DND-41 (cell line): Measurements from ENCODE around the gene CASR.

Experiments used
- ATAC-seq: fragments of 200-7000 bp; cut with Tn5 transposase; 3 replicates; pipeline ENCODE4 v1.9.1; 2021; ENCODE audit warnings: low read depth; ENCODE audit not compliant: insufficient read depth
- DNase-seq: peaks from one replicate; pipeline ENCODE4 v3.0.0-alpha.2; 2020
- H2AFZ ChIP-seq: 2 replicates; pipeline ENCODE4 v1.6.0; 2012; ENCODE audit warnings: low read depth, low read length
- H3K27ac ChIP-seq: 2 replicates; pipeline ENCODE4 v1.5.1; 2012; ENCODE audit warnings: low read length, inconsistent platforms
- H3K27me3 ChIP-seq: fragments of 200-600 bp; sonication (generic); 2 replicates; pipeline ENCODE4 v1.6.0; 2012; ENCODE audit warnings: low read length, mild to moderate bottlenecking, inconsistent platforms; ENCODE audit not compliant: insufficient read depth, poor library complexity
- H3K36me3 ChIP-seq: 2 replicates; pipeline ENCODE4 v1.5.1; 2012; ENCODE audit warnings: low read length, inconsistent platforms; ENCODE audit not compliant: insufficient read depth
- H3K4me1 ChIP-seq: 2 replicates; pipeline ENCODE4 v1.5.1; 2012; ENCODE audit warnings: mild to moderate bottlenecking, low read length; ENCODE audit not compliant: insufficient read depth
- H3K4me2 ChIP-seq: 2 replicates; pipeline ENCODE4 v1.6.0; 2012; ENCODE audit warnings: mild to moderate bottlenecking, moderate library complexity, low read length, inconsistent platforms; ENCODE audit not compliant: insufficient read depth
- H3K4me3 ChIP-seq, 2 experiments: fragments of 200-600 bp in 1 of 2; shearing (Covaris generic) in 1 of 2; 2 replicates each; pipeline ENCODE4 v1.5.1; 2012 to 2016; ENCODE audit warnings: inconsistent platforms in 2 of 2, low read length in 2 of 2, mild to moderate bottlenecking in 2 of 2, low read depth in 1 of 2, moderate library complexity in 1 of 2
- H3K79me2 ChIP-seq: 2 replicates; pipeline ENCODE4 v1.6.0; 2012; ENCODE audit warnings: low read length, inconsistent platforms; ENCODE audit not compliant: insufficient read depth
- H3K9ac ChIP-seq: 2 replicates; pipeline ENCODE4 v1.6.0; 2012; ENCODE audit warnings: low read depth, mild to moderate bottlenecking, inconsistent platforms, low read length, moderate library complexity
- H3K9me3 ChIP-seq: 2 replicates; pipeline ENCODE4 v1.5.1; 2012; ENCODE audit warnings: low read length, moderate library complexity, mild to moderate bottlenecking, inconsistent platforms; ENCODE audit not compliant: insufficient read depth, severe bottlenecking
- H4K20me1 ChIP-seq: 2 replicates; pipeline ENCODE4 v1.6.0; 2012; ENCODE audit warnings: low read length; ENCODE audit not compliant: insufficient read depth
- EZH2 ChIP-seq: IDR thresholded peaks from 3 replicates; pipeline ENCODE4 v1.6.1; 2012; ENCODE audit warnings: borderline replicate concordance, low read depth, mild to moderate bottlenecking, moderate library complexity, low read length, inconsistent platforms; ENCODE audit not compliant: severe bottlenecking
- TF ChIP-seq, protein P1 (sequence below): IDR thresholded peaks from 2 replicates; pipeline ENCODE4 v1.5.1; 2012; ENCODE audit warnings: borderline replicate concordance, low read length, moderate library complexity, mild to moderate bottlenecking; ENCODE audit not compliant: poor library complexity, severe bottlenecking; ENCODE audit errors: extremely low read depth

Gene CASR

DNA sequence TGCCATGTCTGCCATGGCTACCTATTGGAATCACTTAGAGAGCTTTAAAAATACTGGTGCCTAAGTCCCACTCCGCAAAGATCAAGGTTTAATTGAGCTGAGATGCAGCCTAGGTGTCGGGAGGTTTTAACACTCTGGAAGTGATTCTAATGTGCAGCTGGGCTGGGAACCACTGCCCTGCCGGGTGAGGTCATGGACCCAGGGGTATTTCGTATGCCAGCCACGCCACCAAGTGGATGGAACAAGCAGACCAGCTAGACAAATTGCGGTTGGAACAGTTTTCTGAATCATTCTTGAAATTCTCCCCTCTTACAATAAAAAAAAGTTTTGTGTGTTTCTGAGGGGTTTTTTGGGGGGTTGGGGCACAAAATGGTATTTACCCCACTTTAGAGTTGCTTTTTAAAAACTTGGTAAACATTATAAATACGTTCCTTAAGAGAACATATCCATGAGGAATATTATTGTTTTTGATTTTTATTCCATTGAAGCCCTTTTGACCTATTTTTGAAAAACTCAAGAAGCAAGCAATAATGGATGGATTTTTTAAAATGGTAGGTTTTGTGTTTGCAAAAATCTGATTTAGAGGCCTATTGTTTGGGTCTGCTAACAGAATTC, 75.4 kb downstream of the CASR start:
- no peaks in the 10 kb centered on the region for H3K9me3 ChIP-seq

DNA sequence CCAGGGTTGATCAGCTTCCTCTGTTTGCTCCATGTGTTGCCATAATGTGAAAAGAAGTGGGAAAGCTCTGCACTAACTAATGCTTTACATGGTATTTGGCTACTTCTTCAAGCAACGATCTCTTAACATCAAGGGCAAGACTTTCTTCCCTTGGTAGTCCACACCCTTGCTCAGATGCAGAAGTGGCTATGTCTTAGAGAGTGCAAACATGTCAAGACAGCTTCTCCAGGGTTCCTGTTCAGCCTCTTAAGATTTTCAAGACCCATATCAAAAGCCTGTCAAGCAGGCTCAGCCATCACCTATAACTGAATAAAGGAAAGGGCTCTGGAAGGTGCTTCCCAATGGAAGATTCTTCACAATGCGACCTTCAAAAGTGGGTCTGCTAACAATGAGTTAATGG, 76.7 kb downstream of the CASR start:
- TF ChIP-seq EZH2, result no peak
- TF ChIP-seq, protein P1, sequence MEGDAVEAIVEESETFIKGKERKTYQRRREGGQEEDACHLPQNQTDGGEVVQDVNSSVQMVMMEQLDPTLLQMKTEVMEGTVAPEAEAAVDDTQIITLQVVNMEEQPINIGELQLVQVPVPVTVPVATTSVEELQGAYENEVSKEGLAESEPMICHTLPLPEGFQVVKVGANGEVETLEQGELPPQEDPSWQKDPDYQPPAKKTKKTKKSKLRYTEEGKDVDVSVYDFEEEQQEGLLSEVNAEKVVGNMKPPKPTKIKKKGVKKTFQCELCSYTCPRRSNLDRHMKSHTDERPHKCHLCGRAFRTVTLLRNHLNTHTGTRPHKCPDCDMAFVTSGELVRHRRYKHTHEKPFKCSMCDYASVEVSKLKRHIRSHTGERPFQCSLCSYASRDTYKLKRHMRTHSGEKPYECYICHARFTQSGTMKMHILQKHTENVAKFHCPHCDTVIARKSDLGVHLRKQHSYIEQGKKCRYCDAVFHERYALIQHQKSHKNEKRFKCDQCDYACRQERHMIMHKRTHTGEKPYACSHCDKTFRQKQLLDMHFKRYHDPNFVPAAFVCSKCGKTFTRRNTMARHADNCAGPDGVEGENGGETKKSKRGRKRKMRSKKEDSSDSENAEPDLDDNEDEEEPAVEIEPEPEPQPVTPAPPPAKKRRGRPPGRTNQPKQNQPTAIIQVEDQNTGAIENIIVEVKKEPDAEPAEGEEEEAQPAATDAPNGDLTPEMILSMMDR, result no peak

More for the DNA sequence above, 75.4 kb downstream of the CASR start:
- H4K20me1 ChIP-seq, result no peaks in the 10 kb centered on the region
- peaks cover 48% of the 10 kb centered on the region for H3K27me3 ChIP-seq
- DNase-seq (peak; percentile 31), ATAC-seq (peak; percentile 72)
- H2AFZ ChIP-seq, result no peak overlapping the region
- no peaks in the 10 kb centered on the region for H3K79me2 ChIP-seq
- no peak overlapping the region for H3K27ac ChIP-seq
- H3K4me3 ChIP-seq, result no peak overlapping the region
- no peaks in the 10 kb centered on the region for H3K4me1 ChIP-seq
- no peak overlapping the region for H3K4me2 ChIP-seq
- no peaks in the 10 kb centered on the region for H3K36me3 ChIP-seq
- TF ChIP-seq, protein P1, result peak; percentile 62
- peak; percentile 41 for TF ChIP-seq EZH2
- H3K9ac ChIP-seq, result no peak overlapping the region

DNA sequence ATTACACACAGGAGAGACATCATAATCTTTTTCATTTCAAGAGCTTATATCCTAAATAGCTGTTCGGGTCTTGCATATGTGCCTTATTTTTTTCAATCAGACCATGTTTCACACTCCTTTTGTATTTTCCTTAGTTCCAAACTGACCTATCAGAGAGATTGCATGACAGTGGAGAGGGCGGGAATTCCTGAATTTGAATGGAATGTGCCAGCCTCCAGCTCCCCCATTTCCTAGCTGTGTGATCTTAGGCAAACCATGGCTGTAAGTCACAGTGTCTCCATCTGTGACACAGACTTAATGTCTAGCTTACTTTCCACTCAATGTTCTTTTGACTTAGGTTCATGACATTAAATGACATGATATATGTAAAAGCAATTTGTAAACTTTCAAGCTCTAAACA, 79.6 kb downstream of the CASR start:
- H3K27me3 ChIP-seq, result peaks cover 60% of the 10 kb centered on the region
- no peaks in the 10 kb centered on the region for H3K9me3 ChIP-seq
- H2AFZ ChIP-seq, result no peak overlapping the region
- no peak for ATAC-seq
- no peaks in the 10 kb centered on the region for H4K20me1 ChIP-seq
- no peak for DNase-seq
- H3K9ac ChIP-seq, result no peak overlapping the region
- H3K36me3 ChIP-seq, result no peaks in the 10 kb centered on the region
- no peak overlapping the region for H3K27ac ChIP-seq
- no peak for TF ChIP-seq EZH2
- TF ChIP-seq, protein P1, result no peak
- no peak overlapping the region for H3K4me3 ChIP-seq
- no peaks in the 10 kb centered on the region for H3K4me1 ChIP-seq
- no peaks in the 10 kb centered on the region for H3K79me2 ChIP-seq
- no peak overlapping the region for H3K4me2 ChIP-seq

More for the DNA sequence above, 76.7 kb downstream of the CASR start:
- DNase-seq (no peak), ATAC-seq (no peak)
- Histone ChIP-seq H3K4me3 (no peak overlapping the region), H2AFZ (no peak overlapping the region), H3K27ac (no peak overlapping the region), H3K9me3 (no peaks in the 10 kb centered on the region), H3K79me2 (no peaks in the 10 kb centered on the region), H3K27me3 (peaks cover 56% of the 10 kb centered on the region), H3K4me2 (no peak overlapping the region), H4K20me1 (no peaks in the 10 kb centered on the region), H3K4me1 (no peaks in the 10 kb centered on the region), H3K36me3 (no peaks in the 10 kb centered on the region), H3K9ac (no peak overlapping the region)
